ENCODE measurements around the gene LVRN. TPM values are rescaled to one million over a fixed set of nuclear protein-coding genes. Genes with fewer than 3 reads are reported as not detected.

Gene LVRN
- 0.35 TPM in 1 of 2 replicates, not detected in the other for total RNA-seq

GRCh38 chr5:115962239-115962564 is at the start of gene LVRN:
Gene LVRN (plus strand): TSS chr5:115962475. CDS start chr5:115962618, 143 bp downstream.

GRCh38 chr5:116032094-116032517 is 69.8 kb downstream of the LVRN start, which contains the start of gene ARL14EPL:
Gene ARL14EPL (plus strand): TSS chr5:116032472. CDS start chr5:116051466, 18,994 bp downstream.

Other genes starting within 250 kb of the LVRN start
- 1.7 and 4.6 TPM in 2 replicates for gene CDO1, start 145.8 kb upstream of the LVRN start, total RNA-seq
- 39.2 and 40.4 TPM in 2 replicates for gene ATG12, start 120.9 kb upstream of the LVRN start, total RNA-seq
- 332 and 345 TPM in 2 replicates for gene AP3S1, start 120.5 kb upstream of the LVRN start, total RNA-seq
- gene ARL14EPL, start 70.0 kb downstream of the LVRN start, total RNA-seq = 0.29 TPM in 1 of 2 replicates, not detected in the other
- gene COMMD10, start 122.5 kb downstream of the LVRN start, total RNA-seq = 26.5 and 27.1 TPM in 2 replicates

Data from myometrial cell (primary cell).